ENCODE measurements around the gene F11. TPM values are rescaled to one million over a fixed set of nuclear protein-coding genes. Genes with fewer than 3 reads are reported as not detected.

Gene F11
- total and polyA plus RNA-seq, 2 donors (not counting 1 experiment from before 2014, with no cell fraction given): 0.06 TPM; not detected in 1

DNA sequence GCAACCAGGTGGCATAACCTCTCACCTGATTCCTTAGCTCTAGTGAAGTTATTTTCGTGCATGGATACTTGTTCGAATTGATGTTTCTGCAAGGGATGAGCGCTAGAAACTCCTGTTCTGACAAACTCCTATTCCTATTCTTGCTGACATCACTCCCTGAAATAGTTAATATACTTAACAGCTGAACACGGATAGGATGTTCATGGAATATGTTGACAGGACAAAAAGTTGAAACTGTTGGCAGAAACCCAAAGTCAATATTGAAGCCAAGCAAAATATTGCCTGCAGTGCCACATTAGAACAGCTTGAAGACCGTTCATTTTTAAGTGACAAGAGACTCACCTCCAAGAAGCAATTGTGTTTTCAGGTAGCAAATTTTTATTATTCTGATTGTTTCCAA lies 38.8 kb upstream of the F11 start, which contains the start of gene KLKB1:
TSS of gene KLKB1 (plus strand) at position 287 of the 400 bp plus-strand sequence. CDS start 689 bp downstream, outside the sequence.
- intact Hi-C loops (cut with micrococcal nuclease): no loop called here
- Histone ChIP-seq H3K4me2 (replicated peaks; ENCODE audit: low read depth, low read length, poor library complexity, severe bottlenecking) (no peak within 1 kb of the TSS), H3K36me3 (replicated peaks in 1 of 2; ENCODE audit: control extremely low read depth in 1 of 2, control insufficient read depth in 1 of 2, extremely low read depth in 1 of 2, insufficient read depth in 2 of 2, low read length in 1 of 2) (no peaks in the 10 kb centered on the region), H3K9me3 (ENCODE audit: control extremely low read depth in 1 of 3, control insufficient read depth in 2 of 3, insufficient read depth in 1 of 3, low read length in 2 of 3) (peaks cover 3 to 22% (median 9%) of the 10 kb centered on the region in 3 donors), H3K9ac (ENCODE audit: low read length) (no peak within 1 kb of the TSS), H3K27me3 (replicated peaks in 1 of 4; ENCODE audit: control extremely low read depth in 1 of 4, control insufficient read depth in 3 of 4, insufficient read depth in 4 of 4, low read length in 3 of 4) (no peaks in the 10 kb centered on the region), H3K4me3 (ENCODE audit: control extremely low read depth in 1 of 5, extremely low read depth in 1 of 5, insufficient read depth in 1 of 5, low read depth in 2 of 5, low read length in 4 of 5) (no peak within 1 kb of the TSS), H3K79me2 (ENCODE audit: control insufficient read depth, insufficient read depth, low read length) (no peaks in the 10 kb centered on the region), H4K20me1 (ENCODE audit: control insufficient read depth, insufficient read depth, low read length, poor library complexity, severe bottlenecking) (no peaks in the 10 kb centered on the region), H2AFZ (ENCODE audit: insufficient read depth, low read depth, low read length, poor library complexity, severe bottlenecking) (no peak within 1 kb of the TSS), H3K27ac (ENCODE audit: low read length in 2 of 2) (no peak within 1 kb of the TSS), H3K4me1 (ENCODE audit: control insufficient read depth in 2 of 2, insufficient read depth in 2 of 2, low read length in 2 of 2) (no peaks in the 10 kb centered on the region)
- Mint-ChIP-seq H3K4me1 (no peaks in the 10 kb centered on the region), H3K9me3 (ENCODE audit: insufficient read depth) (peaks cover 9% of the 10 kb centered on the region), H3K4me3 (no peak within 1 kb of the TSS), H3K27ac (no peak within 1 kb of the TSS), H3K27me3 (peaks cover 8% of the 10 kb centered on the region)
- CTCF ChIA-PET: no interaction called here
- POLR2A ChIA-PET: no interaction called here
- WGBS (ENCODE audit: insufficient coverage): no CpG with 5 or more reads among the region's 5 CpGs
- ATAC-seq (ENCODE audit: low read depth) (no peak), DNase-seq (no peak)
- TF ChIP-seq, protein P1, sequence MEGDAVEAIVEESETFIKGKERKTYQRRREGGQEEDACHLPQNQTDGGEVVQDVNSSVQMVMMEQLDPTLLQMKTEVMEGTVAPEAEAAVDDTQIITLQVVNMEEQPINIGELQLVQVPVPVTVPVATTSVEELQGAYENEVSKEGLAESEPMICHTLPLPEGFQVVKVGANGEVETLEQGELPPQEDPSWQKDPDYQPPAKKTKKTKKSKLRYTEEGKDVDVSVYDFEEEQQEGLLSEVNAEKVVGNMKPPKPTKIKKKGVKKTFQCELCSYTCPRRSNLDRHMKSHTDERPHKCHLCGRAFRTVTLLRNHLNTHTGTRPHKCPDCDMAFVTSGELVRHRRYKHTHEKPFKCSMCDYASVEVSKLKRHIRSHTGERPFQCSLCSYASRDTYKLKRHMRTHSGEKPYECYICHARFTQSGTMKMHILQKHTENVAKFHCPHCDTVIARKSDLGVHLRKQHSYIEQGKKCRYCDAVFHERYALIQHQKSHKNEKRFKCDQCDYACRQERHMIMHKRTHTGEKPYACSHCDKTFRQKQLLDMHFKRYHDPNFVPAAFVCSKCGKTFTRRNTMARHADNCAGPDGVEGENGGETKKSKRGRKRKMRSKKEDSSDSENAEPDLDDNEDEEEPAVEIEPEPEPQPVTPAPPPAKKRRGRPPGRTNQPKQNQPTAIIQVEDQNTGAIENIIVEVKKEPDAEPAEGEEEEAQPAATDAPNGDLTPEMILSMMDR (IDR thresholded peaks at IDR 0.05): no peak
- no peak for TF ChIP-seq EZH2 (IDR thresholded peaks at IDR 0.05; ENCODE audit: borderline replicate concordance, insufficient read depth, low read depth, low read length, poor library complexity, severe bottlenecking)

DNA sequence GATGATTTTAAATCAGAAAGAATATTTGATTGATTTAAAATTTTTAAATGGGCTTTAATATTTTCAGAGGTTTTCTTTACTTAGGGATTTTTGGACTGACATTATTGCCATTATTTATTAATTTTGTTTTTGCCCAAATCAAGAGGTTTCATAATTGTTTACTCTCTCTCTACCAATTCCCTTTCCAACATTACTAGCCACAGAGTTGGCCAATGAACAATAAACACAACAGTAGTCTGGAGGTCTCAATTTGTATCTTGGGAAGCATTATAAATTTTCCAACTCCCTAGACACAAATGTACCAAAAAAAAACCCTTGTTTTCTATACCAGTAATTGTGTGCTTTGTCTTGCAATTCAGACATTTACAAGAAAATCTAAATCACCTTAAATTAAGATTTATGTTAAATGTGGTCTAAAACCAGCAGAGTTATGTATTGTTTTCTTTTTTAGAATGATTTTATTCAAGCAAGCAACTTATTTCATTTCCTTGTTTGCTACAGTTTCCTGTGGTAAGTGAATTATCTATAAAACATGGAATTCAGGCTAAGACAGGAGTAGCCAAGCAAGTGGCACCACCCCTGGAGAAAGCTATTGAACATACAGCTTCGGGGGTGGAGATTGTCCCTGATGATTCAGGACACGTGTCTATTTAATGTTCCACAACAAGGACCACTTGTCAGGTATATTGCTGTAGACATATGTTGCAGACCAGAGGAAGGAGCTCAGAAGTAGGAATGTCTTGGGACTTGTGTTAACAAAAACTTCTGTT lies 38.1 kb upstream of the F11 start:
- CTCF ChIA-PET: no interaction called here
- Mint-ChIP-seq H3K4me3 (no peak overlapping the region), H3K4me1 (no peaks in the 10 kb centered on the region), H3K27ac (no peak overlapping the region), H3K27me3 (peaks cover 6% of the 10 kb centered on the region), H3K9me3 (ENCODE audit: insufficient read depth) (peaks cover 9% of the 10 kb centered on the region)
- intact Hi-C loops (cut with micrococcal nuclease): no loop called here
- H3K4me3 ChIP-seq (ENCODE audit: control extremely low read depth in 1 of 5, extremely low read depth in 1 of 5, insufficient read depth in 1 of 5, low read depth in 2 of 5, low read length in 4 of 5): no peak overlapping the region
- H3K36me3 ChIP-seq (replicated peaks in 1 of 2; ENCODE audit: control extremely low read depth in 1 of 2, control insufficient read depth in 1 of 2, extremely low read depth in 1 of 2, insufficient read depth in 2 of 2, low read length in 1 of 2): no peaks in the 10 kb centered on the region
- no peaks in the 10 kb centered on the region for H3K4me1 ChIP-seq (ENCODE audit: control insufficient read depth in 2 of 2, insufficient read depth in 2 of 2, low read length in 2 of 2)
- H3K27me3 ChIP-seq (replicated peaks in 1 of 4; ENCODE audit: control extremely low read depth in 1 of 4, control insufficient read depth in 3 of 4, insufficient read depth in 4 of 4, low read length in 3 of 4): no peaks in the 10 kb centered on the region
- DNase-seq (no peak), ATAC-seq (ENCODE audit: low read depth) (no peak)
- no peak overlapping the region for H2AFZ ChIP-seq (ENCODE audit: insufficient read depth, low read depth, low read length, poor library complexity, severe bottlenecking)
- POLR2A ChIA-PET: no interaction called here
- no peak overlapping the region for H3K27ac ChIP-seq (ENCODE audit: low read length in 2 of 2)
- no peak overlapping the region for H3K4me2 ChIP-seq (replicated peaks; ENCODE audit: low read depth, low read length, poor library complexity, severe bottlenecking)
- H3K9me3 ChIP-seq (ENCODE audit: control extremely low read depth in 1 of 3, control insufficient read depth in 2 of 3, insufficient read depth in 1 of 3, low read length in 2 of 3): peaks cover 3 to 22% (median 9%) of the 10 kb centered on the region in 3 donors
- TF ChIP-seq, protein P1 (IDR thresholded peaks at IDR 0.05): no peak
- H3K79me2 ChIP-seq (ENCODE audit: control insufficient read depth, insufficient read depth, low read length): no peaks in the 10 kb centered on the region
- no peaks in the 10 kb centered on the region for H4K20me1 ChIP-seq (ENCODE audit: control insufficient read depth, insufficient read depth, low read length, poor library complexity, severe bottlenecking)
- WGBS (ENCODE audit: insufficient coverage): 80% methylated on average over 1 of the region's 2 CpGs
- H3K9ac ChIP-seq (ENCODE audit: low read length): no peak overlapping the region
